NK-92 (cell line): ENCODE results near the gene GARIN6.
"Not testable (repeated sequence)": the region's sequence is repeated elsewhere in the genome, so short reads cannot be mapped to it uniquely, and the experiment has no call there.

Experiments used
- DNase-seq: peaks from one replicate; lab custom pipeline; 2025; ENCODE audit not compliant: unreplicated experiment; lab: John Stamatoyannopoulos, UW

GARIN6 gene

GRCh38 chr12:99647453-99647852 lies at the start of gene GARIN6:
Gene GARIN6 (plus strand): TSS chr12:99647753. CDS start chr12:99648175, 422 bp downstream.
- no peak for DNase-seq

GRCh38 chr12:99598785-99599184 lies 48.8 kb upstream of the GARIN6 start:
- no peak for DNase-seq

- no peak for DNase-seq
Observed at GRCh38 chr12:99600388-99600787, 47.2 kb upstream of the GARIN6 start.

DNA sequence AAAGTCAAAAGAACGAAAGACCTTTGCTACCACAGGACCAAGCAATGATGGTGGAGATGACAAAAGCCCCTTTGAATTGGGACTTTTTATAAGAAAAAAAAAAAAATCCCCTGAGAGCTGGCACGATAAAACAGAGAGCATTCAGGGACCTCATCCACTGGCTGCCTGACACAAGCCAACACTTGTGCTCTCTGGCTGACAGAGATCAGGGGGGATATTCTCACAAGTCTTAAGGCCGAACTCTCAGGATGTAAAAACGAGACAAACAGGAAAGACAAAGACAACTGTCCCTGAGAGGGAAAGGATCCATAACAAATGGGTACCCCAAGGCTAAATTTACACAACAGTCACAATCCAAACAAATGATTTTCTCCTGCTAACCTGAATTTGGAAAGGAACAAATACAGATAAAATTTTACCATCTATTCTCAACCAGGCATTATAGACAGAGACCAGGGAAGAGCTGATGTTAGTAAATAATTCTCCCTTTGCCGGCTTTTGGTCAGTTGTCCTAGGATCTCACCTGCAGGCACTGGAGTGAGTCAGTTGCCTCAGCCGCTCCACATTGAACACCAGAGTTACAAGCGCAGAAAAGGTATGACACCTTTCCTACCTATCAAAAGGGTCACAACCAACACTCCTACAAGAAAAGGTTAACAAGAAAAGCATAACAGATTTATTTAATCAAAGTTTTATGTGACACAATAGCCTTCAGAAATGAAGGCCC lies 37.9 kb upstream of the GARIN6 start:
- no peak for DNase-seq

GRCh38 chr12:99611117-99611516 lies 36.4 kb upstream of the GARIN6 start:
- DNase-seq = no peak

DNA sequence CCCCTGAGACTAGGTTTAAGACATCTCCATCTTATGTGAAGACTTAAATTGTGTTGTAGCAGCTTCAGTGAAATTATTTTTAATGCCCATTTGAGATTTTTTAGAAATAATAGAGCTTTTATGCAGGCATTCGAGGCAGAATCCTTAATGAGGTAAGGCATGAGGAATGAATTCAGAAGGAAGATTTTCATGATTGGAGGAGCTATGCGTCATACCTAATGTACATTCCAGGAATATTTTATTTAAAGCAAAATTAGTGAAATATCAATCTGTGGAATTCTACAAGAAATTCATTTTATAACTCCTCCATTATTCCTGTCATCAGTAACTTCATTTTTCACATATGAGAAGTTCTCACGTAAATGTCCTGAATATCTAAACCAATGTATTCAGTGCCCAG lies 36.0 kb upstream of the GARIN6 start:
- DNase-seq = no peak

- DNase-seq = no peak
Observed at GRCh38 chr12:99618657-99619056, 28.9 kb upstream of the GARIN6 start.

DNA sequence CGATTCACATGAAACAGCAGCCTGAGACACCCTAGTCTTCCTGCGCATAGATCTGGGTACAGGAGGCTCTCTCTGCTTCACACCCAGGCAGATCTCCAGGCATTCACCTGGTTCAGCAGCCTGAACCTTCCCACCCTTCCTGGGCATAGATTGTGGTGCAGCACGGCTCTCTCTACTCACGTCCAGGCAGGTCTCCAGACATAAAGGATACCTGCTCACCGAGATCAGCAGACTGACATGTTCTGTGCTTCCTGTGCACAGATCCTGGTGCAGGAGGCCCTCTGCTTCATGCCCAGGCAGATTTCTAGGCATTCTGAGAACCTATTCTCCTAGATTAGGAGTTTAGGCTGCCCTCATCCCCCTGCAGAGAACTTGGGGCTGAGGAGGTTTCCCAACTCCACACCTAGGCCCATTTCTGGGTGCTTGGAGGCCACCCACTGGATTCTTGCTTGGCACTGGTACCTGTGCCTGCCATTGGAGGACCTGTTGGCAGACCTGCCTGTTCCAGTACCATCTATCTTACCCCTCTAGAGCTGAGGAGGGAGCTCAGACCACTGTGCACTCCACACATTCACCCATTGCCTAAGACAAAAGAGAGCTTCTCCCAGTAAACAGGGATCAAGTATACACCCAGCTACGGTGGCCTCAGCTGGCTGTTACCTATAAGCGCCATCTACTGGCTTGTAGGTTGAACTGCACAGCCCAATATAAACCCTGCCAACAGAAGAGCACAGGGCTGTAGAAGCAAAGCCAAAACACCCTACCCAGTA lies 28.0 kb upstream of the GARIN6 start:
- no peak for DNase-seq

DNA sequence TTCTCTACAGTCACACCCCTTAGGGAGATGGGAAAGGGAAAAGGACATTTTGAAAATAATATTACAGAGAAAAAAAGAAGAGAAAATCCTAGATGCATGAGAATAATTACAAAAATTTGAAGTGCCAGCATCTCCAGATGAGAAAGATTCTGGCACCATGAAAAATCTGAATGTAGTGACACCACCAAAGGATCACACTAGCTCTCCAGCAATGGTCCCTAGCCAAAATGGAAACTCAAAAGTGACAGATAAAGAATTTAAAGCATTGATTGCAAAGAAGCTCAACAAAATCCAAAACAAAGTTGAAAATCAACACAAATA lies 27.4 kb upstream of the GARIN6 start:
- DNase-seq = no peak

DNA sequence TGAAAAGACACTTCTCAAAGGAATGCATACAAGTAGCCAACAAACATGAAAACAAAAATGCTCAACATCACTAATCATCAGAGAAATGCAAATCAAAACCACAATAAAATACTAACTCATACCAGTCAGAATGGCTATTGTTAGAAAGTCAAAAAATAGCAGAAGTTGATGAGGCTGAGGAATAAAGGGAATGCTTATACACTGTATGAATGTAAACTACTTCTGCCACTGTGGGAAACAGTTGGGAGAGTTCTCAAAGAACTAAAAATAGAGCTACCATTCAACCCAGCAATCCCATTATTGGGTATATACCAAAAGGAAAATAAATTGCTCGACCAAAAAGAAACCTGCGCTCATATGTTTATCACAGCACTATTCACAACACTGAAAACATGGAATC lies 23.0 kb upstream of the GARIN6 start:
- DNase-seq = not testable (repeated sequence)

DNA sequence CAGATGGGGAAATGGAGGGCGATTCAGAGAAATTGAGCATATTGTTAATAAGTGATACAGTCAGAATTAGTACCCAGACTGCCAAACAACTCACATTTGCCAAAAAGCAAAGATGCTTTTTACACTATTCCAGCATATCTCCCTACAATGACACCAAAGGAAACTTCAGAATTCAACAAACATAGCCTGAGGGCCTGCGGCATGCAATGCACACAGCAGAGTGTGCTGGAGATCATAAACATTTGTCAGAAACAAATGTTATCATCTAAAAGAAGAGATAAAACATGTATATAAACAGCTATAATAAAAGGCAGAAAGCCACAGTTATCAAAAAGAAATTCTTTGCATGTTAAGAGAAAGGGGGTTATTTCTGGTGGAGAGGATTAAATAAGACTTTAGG lies 20.1 kb upstream of the GARIN6 start:
- no peak for DNase-seq

DNA sequence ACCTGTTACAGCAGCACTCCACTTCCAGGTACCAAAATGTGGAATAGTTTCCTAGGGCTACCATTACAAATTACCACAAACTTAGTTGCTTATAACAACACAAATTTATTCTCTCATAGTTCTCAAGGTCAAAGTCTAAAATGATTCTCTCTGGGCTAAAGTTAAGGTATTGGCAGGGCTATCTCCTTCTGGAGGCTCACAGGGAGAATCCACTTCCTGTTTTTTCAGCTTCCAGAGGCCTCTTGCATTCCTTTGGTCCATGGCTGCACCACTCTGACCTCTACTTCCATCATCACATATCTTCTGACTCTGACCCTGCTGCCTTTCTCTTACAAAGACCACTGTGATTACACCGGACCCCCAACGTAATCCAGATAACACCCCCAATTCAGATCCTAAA lies 2.9 kb upstream of the GARIN6 start:
- no peak for DNase-seq

- DNase-seq = no peak
Observed at GRCh38 chr12:99648183-99648582, 630 bp downstream of the GARIN6 start.

- no peak for DNase-seq
Observed at GRCh38 chr12:99649551-99649950, 2.0 kb downstream of the GARIN6 start.

GRCh38 chr12:99658671-99659349 lies 11.3 kb downstream of the GARIN6 start:
- DNase-seq = no peak

GRCh38 chr12:99670635-99671034 lies 23.1 kb downstream of the GARIN6 start:
- no peak for DNase-seq

DNA sequence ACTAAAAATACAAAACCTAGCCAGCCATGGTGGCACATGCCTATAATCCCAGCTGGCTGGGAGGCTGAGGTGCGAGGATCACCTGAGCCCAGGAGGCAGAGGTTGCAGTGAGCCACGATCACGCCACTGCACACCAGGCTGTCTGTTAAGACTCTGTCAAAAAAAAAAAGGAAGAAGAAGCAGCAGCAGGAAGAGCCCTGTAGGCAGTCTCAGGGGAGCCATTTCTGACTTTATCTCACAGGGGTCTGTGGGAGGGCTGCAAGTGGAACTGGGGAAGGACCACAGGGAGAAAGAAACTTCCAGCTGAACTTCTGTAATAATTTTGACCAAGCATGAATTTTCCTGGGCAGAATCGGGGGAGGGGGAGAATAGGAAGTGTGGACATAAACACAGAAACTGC lies 32.7 kb downstream of the GARIN6 start:
- DNase-seq = no peak

DNA sequence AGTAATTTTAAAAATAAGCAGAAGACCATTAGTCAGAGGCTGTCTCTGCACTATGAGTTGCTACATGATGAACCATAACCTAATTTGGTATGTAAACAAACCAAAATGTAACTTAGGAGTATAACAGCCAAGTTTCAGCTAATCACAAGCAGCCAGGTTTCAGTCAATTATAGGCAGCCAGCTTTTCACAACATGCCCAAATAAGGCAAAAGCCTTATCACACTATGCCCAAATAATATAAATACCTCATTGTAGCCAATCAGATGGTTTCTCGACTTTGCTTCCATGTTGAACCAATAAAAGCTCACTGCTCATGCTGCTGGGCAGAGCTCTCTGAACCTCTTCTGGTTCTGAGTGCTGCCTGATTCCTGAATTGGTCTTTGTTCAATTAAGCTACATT lies 38.6 kb downstream of the GARIN6 start:
- DNase-seq = no peak

DNA sequence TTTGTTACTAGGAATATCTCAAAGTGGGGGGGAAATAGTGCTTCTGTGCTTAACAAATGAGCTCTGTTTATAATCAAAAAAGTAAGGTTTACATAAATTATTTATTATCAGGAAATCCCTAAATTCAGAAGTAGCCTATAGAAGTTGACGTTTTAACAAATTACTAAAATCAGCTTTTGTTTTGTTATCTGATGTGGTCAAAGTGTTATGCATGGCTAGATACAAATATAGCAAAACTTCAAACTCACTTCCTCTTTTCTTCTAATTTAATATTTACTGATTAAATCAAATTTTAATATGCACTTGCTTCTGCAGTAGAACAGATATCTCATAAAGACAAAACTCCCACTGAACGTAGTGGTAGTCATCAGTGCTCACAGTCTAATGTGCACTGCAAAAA lies 47.5 kb downstream of the GARIN6 start:
- no peak for DNase-seq
